ENCODE data around the gene SEMA3C.

The SEMA3C gene

DNA sequence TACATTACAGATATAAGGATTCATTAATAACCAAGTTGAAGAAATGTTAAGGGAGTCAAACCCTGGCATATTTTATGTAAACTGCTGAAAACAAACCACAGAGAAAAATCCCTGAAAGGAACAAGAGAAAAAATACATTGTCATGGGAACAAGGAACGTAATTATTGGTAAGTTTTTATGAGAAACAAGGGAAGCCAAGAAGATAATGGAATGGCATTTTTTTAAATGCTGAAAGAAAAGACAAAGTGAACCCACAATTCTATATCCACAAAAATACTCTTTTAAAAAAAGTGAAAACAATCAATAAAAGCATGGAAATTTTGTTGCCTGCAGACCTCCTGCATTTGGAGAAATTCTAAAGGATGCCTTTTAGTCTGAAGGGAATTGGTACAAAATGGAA lies 144.0 kb downstream of the SEMA3C start:
- no peak for DNase-seq

DNA sequence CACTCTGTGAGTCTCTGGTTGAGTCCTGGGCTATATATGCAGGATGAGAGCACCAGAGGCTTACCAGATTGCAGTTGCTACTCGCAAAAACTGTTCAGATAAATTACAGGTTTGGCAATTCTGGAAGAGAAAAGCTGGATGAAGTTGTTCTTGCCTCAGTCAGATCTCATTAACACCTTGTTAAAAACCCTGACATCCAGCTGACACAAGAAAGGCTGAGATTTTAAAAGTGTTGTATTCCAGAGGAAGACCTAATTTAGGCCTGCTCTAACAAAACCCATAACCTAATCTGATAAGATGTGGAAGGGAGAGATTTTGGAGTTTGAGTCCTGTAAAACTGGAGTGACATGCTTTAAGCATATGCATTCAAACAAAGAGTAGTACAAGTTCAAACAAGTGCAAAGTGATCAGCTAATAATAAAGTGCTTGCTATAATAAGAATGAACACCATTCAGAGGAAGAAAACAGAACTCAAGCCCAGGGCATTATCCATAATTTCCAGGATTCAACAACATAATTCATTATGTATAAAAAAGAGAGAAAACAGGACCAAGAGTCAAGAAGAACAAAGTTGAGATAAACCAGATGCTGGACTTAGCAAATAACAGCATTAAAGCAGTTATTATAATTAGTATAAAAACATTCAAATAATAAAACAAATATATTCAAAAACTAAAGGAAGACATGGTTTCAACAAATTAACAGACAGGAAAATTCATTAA lies 144.9 kb downstream of the SEMA3C start:
- DNase-seq = no peak

DNA sequence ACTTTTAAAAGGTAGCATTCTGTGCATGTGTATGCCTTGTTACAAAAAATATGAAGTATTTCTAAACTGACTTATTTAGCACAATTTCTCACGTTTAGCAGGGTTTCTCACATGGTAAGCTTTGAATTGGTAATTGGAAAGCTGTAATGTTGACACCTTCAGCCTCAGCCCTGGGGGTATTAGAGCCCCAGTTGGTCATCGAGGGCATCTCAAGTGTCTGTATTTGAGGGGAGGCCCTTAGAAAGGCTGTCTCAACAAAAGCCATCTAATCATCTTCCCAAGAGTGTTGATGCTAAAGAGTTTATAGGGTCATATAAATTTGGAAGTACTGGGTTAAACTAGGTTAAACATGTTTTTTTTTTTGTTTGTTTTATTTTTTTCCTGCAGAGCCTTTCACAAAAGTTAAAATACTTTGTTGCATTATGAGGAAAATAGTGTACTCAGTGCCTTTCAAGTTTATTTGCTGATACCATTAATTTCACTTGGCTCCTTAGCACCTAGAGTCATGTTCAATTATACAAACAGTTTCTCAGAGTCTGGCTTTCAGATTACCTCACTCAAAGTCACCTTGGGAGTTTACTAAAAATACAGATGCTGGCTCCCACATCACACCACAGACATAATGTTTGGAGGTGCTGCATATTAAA lies 146.4 kb downstream of the SEMA3C start:
- no peak for DNase-seq

DNA sequence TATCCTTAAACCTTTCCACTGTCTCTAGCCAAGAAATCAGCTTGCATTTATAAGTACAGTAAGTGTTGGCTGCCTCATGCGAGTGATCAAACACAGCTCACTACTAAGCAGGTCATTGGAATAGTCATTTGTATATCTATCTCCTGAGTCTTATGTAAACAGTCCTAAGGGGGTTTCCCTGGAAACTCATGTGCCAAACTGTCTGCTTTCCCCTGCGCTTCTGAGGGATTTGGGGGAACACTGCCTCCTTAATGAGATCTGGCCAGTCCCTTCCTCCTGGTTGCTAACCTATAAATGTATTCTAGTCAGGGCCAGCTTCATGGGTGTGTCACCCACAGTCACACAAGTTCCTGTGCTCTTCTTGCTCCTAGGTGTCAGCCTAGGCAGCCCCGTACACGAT lies 147.3 kb downstream of the SEMA3C start:
- no peak for DNase-seq

DNA sequence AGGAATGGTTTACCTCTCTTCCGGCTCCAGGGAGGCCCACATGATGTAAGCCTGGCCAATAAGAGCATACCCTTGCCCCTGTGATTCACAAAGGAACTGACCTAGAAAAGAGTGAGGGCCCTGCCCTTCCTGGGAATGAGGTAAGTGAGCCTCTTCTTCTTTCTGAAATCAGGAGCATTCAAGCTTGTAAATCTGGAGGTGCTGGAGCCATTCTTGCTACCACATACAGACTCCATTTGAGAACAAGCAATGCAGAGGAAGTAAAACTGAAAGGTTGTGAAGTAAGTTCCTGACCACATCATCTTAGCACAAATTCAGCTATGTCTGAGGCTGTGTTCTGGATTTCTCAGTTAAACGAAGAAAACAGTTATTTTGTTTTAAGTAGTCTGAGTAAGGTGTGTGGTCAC lies 148.2 kb downstream of the SEMA3C start:
- DNase-seq = no peak

DNA sequence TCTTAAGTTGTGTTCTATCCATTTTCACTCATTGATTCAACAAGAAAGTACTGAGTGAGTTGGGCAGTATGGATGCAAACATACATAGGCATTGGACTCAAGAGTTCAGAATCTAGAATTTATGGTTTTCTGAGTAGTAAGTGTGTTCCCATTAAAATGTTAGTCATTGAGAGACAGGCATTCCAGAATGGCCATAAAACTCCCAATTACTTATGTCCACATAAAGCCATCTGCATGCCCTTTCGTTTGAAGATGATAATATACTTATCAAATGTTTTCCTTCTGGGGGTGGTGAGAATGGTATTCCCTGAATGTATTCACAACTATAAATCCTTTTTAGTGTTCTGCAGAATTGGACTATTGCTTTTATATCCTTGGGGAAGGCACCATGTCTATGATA lies 148.8 kb downstream of the SEMA3C start:
- DNase-seq = no peak

DNA sequence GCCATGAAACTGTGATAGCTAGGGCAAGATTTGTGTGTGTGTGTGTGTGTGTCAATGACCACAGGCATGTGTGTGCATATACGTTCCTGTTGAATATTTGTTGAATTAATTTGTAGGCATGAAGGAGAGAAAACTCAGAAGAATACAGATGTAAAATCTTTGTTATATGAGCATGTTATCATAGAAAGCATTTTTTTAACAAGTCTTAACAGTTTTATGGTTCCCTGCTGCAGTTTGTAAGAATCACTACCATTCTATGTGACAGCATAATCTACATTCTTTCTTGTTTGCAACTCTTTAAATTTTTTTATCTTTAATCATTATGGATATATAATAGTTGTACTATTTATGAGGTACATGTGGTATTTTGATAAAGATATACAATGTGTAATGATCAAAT lies 150.1 kb downstream of the SEMA3C start:
- no peak for DNase-seq

DNA sequence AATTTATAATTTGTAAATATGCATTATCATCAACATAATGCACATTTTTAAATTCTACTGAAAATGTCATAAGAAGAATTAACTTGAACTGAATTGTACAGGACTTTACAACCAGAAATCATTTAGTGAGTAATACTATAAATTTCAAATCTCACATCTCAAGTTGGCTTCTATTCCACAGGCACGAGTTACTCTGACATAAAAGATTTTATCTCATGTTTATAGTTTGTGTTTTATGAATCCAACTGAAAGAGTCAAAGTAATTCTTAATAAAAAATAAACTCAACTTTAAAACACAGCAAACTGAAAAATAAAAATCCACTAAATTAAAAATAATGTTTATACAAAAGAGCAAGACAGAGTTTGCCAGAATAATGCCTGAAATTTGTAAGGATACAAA lies 151.2 kb downstream of the SEMA3C start:
- DNase-seq = no peak

DNA sequence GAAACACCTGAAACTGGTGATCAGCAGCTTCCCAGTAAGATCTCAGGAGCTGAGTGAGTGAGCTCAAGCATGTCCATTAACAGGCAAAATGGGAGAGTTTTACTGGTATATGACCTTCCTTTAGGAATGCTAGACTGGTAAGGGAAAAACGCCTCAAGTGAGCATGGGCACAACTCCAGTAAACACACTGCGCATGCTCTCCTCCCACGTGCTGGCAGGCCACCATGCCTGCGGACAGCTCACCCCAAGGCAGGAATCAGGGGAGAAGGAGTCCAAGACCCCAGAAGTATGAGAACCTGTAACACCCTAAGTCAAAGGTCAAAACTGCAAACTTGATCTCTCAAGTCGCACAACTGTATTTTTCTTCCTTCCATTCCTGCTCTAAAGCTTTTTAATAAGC lies 152.1 kb downstream of the SEMA3C start:
- DNase-seq = no peak

DNA sequence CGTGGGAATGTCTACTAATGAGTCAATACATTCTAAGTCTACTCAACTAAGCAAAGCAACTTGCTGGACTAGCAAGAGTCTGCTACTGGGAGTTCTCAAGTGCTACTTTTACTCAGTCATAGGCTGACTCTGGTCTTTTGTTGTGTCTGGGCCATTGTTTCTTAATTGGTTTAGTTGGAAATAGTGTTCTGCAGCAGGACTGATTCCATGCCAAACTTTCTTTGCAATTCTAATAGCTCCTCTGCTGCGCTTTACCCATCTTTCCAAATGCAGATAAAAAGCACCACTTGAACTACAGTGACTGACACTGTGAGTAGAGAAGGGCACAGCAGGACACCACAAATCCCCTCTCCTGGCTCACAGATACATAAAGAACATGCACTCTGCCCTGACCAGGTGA lies 154.7 kb downstream of the SEMA3C start:
- no peak for DNase-seq

DNA sequence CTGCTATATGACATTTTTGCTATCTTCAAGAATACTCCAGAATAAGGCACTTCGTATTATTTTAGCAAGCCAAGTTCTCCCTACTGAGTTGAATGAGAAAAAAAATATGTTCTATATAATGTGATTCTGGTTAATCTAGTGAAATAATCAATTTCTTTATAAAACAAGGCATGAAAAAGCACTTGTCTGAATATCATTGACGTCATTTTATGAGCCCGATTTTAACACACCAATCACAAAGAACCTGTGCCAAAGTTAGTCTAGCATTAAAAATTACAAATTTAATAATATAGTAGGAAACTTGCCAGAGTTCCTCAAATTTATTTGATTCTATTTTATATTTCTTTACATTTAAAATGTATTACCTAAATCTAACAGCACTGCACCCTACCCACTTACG lies 155.1 kb downstream of the SEMA3C start:
- DNase-seq = no peak

DNA sequence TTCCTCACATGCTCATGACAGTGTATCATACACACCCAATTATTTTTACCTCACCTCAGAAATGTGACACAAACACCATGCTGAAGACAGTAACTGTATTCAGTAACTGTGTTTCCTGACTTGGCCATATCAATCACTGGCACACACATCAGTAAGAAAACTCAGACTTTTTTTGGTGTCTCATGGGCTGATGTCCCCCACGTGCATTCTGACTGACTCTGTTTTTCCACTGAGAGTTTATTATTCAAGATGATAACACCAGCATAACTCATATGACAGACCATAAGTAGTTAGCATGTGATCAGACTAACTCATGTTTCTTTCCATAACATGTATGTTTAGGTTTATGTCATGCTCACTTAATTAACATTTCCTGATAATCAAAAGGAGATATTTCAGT lies 155.6 kb downstream of the SEMA3C start:
- no peak for DNase-seq

DNA sequence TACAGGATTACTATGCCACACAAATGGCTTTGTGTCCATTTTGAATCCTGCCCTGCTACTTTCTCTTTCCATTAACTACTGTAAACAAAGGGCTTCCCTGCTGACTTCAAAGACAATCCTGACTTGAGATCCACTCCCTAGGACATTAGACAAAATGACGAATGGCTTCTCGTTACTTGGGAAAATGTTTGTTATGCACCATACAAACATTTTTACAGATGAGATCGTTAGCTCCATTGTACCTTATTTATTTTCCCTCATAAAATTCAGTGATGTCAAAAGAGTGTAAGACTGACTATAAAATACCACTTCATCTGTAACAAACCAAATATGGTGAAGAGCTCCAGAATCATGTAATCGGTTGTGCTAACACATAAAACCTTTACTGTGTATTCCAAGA lies 158.6 kb downstream of the SEMA3C start:
- DNase-seq = peak; percentile 52 to 73

DNA sequence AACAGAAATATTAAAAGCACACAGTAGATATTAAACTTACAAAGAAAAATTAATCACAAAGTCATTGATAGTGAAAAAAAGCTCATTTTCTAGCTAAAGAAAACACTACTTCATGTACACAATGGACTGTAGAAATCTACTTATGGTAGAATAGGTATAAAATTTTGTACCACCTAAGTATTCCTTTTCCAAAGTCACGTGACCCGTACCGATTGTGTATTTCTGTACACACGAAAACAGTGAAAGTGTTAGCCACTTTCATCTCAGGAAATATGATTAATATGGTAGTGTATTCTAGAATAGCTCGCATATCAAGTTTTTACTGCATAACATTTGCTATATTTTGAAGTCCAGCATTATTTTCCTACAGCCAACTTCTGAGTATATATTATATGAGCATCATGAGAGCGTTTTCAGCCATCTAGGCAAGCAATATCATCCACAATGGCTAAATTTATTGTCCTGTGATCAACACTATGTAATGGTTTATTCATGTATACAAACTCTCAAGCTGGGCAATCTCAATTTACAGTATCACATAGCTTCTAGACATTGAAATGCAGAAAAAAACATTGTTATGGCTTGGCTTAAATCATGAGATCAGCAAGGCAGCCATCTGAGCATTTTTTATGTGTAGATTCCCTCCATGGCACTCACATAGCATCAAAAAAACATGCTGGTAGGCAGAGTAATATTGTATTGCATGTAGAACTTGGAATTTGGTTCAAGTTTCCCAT lies 165.7 kb downstream of the SEMA3C start:
- no peak for DNase-seq

DNA sequence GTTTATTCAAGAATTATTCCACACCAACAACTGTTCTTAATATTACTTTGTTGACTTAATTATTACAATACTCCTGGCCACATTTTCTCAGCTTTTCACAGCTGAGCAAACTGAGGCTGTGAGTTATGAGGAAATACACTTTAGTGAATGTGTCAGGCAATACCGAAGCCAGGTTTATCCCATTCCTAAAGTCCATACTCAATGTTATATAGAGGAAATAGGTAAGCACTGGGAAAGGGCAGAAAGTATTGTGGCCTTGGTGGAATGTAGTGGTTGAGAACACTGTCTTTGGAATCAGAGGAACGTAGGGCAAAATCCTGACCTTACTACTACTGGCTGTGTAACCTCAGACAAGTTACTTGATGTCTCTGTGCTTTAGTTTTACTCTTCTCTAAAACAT lies 169.6 kb downstream of the SEMA3C start:
- DNase-seq = no peak

DNA sequence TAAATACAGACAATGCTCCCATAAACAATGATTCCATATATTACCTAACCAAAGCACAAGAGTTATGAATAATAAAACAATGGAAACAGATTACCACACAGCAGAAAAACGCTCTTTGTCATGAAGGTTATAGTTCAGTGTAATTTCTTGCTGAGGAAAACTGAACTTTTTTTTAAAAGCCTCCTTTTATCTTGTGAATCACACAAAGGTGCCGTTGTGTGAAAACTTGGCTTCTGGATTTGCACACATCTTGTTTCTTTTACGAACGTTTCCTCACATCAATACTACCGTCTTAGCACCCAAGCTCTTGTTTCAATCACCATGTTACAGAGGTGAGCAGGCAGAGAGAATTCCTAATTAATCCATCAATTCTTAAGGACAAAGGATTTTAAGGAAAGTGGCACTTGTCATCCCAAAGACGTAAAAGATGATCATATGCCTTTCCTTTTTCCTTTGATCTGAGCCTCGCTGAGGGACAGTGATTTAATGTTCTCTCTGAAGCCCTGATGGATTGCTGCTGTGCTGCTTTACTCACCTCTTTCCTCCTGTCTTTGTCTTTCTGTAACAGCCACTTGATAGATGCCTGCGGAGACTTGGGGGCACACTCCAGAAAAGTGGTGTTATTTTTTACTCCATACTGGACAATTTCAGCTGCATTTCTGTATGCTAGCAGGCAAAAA lies 170.3 kb downstream of the SEMA3C start:
- no peak for DNase-seq

DNA sequence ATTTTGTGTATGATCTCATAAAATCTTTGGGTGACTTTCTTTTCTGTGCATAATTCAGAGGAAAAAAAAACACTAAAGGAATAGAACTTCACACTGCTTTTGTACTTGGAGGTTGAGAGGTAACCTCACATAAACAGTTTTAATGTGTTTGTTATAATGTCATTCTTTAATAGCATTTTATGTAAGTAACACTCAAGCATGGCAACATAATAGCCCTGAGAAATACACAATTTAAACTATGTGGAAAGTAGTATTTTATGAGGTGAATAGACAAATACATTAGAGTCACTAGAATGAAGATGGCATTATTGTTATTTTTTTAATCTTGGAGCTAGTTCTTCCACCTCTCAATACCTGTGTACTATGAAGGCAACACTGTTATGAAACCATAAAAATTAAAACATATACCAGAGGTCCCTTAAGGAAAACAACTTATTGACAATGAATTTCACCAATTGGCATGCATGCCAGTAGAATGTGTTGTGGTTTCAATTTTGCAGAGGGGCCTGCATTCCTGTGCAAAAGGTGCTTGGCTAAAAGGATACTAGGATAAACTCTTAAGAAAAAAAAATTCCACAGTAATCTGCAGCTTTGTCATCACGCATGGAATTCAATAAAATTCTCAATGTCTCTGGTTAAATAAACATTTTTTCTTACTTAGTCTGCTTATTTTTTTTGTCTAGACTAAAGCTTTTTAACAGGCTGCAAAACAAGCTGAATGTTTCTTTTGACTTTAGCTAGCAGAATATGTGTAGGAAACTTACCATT lies 177.9 kb downstream of the SEMA3C start:
- DNase-seq = no peak

DNA sequence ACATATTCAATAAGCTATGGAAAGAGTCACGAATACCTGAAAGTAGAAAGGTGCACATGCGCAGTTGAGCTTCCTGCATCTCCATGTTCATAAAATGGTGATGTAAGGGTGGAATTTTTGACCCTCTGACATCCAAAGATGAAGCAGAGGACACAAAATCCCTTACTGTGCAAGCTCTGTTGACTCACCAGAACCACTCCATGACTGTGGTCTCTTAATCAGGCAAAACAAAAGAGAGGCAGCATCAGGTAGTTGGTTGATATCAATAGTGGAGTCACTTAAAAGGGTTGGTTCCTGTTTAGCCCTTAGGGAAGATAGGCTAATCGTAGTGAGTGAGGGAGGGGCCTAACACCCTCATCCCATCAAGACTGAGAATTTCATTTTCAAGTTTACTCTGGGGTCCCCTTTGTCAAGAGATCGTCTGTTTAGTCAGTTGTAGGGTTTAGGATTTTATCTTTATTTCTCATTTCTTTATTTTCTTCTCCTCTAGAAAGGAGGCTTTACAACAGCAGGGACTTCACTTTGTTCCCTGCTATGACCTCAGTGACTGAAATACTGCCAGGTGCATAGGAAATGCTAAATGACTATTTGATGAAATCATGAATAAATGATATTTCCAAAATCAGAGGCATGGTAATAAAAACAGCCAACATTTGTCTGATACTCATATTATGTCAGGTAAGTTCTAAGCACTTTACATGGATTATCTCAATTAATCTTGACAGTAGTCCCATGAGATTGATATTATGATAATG lies 182.3 kb downstream of the SEMA3C start:
- DNase-seq = no peak

DNA sequence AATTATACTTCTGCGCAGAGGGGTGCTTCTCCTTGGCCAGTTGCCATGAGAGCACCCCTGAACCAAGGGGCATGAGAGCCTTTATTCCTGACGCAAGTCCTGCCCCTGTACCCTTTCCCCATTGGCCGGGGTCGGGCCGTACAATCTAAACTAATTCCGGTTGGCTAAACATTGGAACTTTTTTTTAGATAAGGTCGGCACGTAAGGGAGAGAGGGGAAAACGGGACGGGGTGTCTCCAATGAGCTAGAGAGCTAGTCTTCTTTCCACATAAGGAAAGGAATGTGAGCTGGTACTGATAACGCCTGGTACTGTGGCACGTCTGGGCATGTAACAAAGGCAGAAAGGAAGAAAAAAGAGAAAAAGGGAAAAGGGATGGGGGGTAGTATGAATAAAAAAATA lies 183.5 kb downstream of the SEMA3C start:
- no peak for DNase-seq

DNA sequence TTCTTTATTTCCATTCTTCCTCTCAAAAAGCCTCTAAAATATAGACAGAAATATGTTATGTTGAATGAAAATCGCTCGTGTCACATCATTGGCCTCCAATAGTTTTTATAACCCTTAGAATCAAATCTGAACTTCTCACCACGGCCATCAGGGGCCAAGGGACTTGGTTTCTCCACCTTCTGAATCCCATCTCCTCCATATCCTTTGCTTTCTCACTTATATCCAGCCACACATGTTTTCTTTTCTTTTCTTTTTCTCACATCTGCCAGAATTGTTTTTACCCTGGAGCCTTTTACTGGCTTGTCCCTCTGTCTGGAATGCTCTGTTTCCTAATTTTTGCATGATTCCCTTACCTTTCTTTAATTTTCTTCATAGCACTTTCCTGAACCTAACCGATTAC lies 184.8 kb downstream of the SEMA3C start:
- no peak for DNase-seq

DNA sequence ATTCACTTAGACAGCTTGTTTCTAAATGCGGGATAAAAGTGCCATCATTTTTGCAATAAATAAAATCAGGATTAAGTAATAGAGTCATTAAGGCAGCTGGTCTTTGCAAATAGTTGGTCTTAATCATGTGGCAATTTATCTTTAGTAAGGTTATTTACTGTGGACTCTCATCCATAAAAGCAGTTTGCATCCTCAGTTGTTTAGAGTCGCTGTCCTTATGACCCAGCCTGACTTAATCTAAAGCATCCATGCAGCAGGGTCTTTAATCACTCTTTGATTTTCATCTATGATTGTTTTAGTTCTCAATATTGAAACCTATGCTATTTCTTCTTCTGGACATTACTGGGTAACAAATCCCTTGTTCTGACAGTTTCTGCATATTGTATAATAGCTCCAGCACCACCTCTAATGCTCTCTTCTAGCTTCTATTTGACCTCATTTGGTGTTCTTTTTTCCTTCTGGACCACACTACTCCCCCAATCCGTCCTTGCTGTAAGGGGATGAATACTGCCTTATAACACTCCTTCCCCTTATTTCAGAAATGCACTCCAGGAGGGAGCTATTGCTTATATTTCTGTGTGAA lies 185.4 kb downstream of the SEMA3C start:
- no peak for DNase-seq

DNA sequence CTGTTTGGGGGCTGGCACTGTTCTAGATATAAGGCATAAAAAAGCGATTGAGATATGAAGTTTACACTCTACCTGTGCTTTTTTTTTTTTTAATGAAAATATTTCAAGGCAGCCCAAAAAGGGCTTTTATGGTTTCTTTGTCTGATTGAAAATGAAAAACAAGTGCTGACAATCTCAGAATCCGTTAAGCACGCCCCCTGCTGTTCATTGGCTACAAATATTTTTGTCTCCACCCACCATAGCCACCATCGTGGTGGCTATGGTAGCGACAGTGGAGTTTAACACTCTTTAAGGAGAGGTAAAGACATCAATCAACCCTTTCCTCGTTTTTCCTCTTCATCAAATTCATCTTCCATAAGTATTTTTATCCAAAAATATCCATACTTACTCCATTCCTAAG lies 186.2 kb downstream of the SEMA3C start:
- no peak for DNase-seq
